Skeletal muscle satellite cell (primary cell): ENCODE measurements around the gene DAND5.
"Not testable (repeated sequence)": the region's sequence is repeated elsewhere in the genome, so short reads cannot be mapped to it uniquely, and the experiment has no call there.

Source experiments
- H3K27me3 ChIP-seq: 2 replicates; pipeline ENCODE4 v1.7.0; 2013; ENCODE audit warnings: low read length; ENCODE audit not compliant: control insufficient read depth, insufficient read depth
- H3K36me3 ChIP-seq: 2 replicates; pipeline ENCODE4 v1.7.0; 2013; ENCODE audit warnings: mild to moderate bottlenecking, control low read depth, low read length; ENCODE audit not compliant: insufficient read depth
- H3K4me1 ChIP-seq: 2 replicates; pipeline ENCODE4 v1.7.0; 2013; ENCODE audit warnings: low read length; ENCODE audit not compliant: control insufficient read depth, insufficient read depth
- H3K4me2 ChIP-seq: 2 replicates; pipeline ENCODE4 v1.7.0; 2013; ENCODE audit warnings: mild to moderate bottlenecking, low read length
- H3K4me3 ChIP-seq: 2 replicates; pipeline ENCODE4 v1.7.0; 2013; ENCODE audit warnings: low read length
- H3K9ac ChIP-seq: 2 replicates; pipeline ENCODE4 v1.7.0; 2013; ENCODE audit warnings: mild to moderate bottlenecking, low read depth, low read length, moderate library complexity
- H3K9me3 ChIP-seq: replicated peaks from 2 replicates; pipeline ENCODE4 v1.7.0; 2013; ENCODE audit warnings: mild to moderate bottlenecking, control low read depth, low read length

Gene DAND5

GRCh38 chr19:12947702-12948611, 21.4 kb upstream of the DAND5 start:
- Histone ChIP-seq H3K36me3 (peaks cover 60% of the 10 kb centered on the region), H3K9me3 (no peaks in the 10 kb centered on the region), H3K4me1 (peaks cover 36% of the 10 kb centered on the region), H3K4me3 (no peak overlapping the region), H3K9ac (no peak overlapping the region), H3K27me3 (no peaks in the 10 kb centered on the region), H3K4me2 (peak overlapping the region; percentile 93)

GRCh38 chr19:12948612-12949362, 20.6 kb upstream of the DAND5 start:
- H3K4me3 ChIP-seq, result no peak overlapping the region
- H3K36me3 ChIP-seq, result peaks cover 56% of the 10 kb centered on the region
- no peak overlapping the region for H3K4me2 ChIP-seq
- no peaks in the 10 kb centered on the region for H3K27me3 ChIP-seq
- no peak overlapping the region for H3K9ac ChIP-seq
- H3K9me3 ChIP-seq, result no peaks in the 10 kb centered on the region
- H3K4me1 ChIP-seq, result peaks cover 38% of the 10 kb centered on the region

- Histone ChIP-seq H3K36me3 (peaks cover 58% of the 10 kb centered on the region), H3K9ac (no peak overlapping the region)
Measured at GRCh38 chr19:12949363-12950283, 19.8 kb upstream of the DAND5 start.

GRCh38 chr19:12952050-12952449, 17.3 kb upstream of the DAND5 start:
- Histone ChIP-seq H3K4me1 (peaks cover 54% of the 10 kb centered on the region), H3K9ac (peak overlapping the region; percentile 83), H3K4me2 (peak overlapping the region; percentile 67), H3K36me3 (peaks cover 58% of the 10 kb centered on the region)
- H3K4me3 ChIP-seq, H3K27me3 ChIP-seq, H3K9me3 ChIP-seq: not testable (repeated sequence)

More at GRCh38 chr19:12949363-12950283, 19.8 kb upstream of the DAND5 start:
- Histone ChIP-seq H3K4me1 (peaks cover 47% of the 10 kb centered on the region), H3K27me3 (no peaks in the 10 kb centered on the region), H3K9me3 (no peaks in the 10 kb centered on the region), H3K4me2 (no peak overlapping the region), H3K4me3 (no peak overlapping the region)

GRCh38 chr19:12952488-12953137, 16.8 kb upstream of the DAND5 start:
- Histone ChIP-seq H3K4me2 (peak overlapping the region; percentile 68), H3K4me1 (peaks cover 51% of the 10 kb centered on the region), H3K9ac (peak overlapping the region; percentile 83), H3K9me3 (no peaks in the 10 kb centered on the region), H3K36me3 (peaks cover 56% of the 10 kb centered on the region), H3K4me3 (peak overlapping the region; percentile 26), H3K27me3 (no peaks in the 10 kb centered on the region)

- Histone ChIP-seq H3K4me3 (peak overlapping the region; percentile 17), H3K36me3 (peaks cover 50% of the 10 kb centered on the region), H3K4me1 (peaks cover 48% of the 10 kb centered on the region), H3K27me3 (no peaks in the 10 kb centered on the region), H3K9me3 (no peaks in the 10 kb centered on the region), H3K9ac (peak overlapping the region; percentile 75), H3K4me2 (peak overlapping the region; percentile 68)
Measured at GRCh38 chr19:12953138-12953798, 16.1 kb upstream of the DAND5 start.

GRCh38 chr19:12953799-12954611, 15.4 kb upstream of the DAND5 start:
- Histone ChIP-seq H3K27me3 (no peaks in the 10 kb centered on the region), H3K9me3 (no peaks in the 10 kb centered on the region), H3K36me3 (peaks cover 42% of the 10 kb centered on the region), H3K4me1 (peaks cover 48% of the 10 kb centered on the region), H3K9ac (peak overlapping the region; percentile 75), H3K4me3 (no peak overlapping the region), H3K4me2 (peak overlapping the region; percentile 53)

- peaks cover 45% of the 10 kb centered on the region for H3K4me1 ChIP-seq
- H3K9ac ChIP-seq, result peak overlapping the region; percentile 75
- no peak overlapping the region for H3K4me3 ChIP-seq
- no peaks in the 10 kb centered on the region for H3K27me3 ChIP-seq
- peaks cover 37% of the 10 kb centered on the region for H3K36me3 ChIP-seq
- no peaks in the 10 kb centered on the region for H3K9me3 ChIP-seq
- peak overlapping the region; percentile 53 for H3K4me2 ChIP-seq
Measured at GRCh38 chr19:12954612-12954962, 14.8 kb upstream of the DAND5 start.

GRCh38 chr19:12955575-12955974, 13.8 kb upstream of the DAND5 start:
- H3K27me3 ChIP-seq, H3K9me3 ChIP-seq: not testable (repeated sequence)
- H3K36me3 ChIP-seq, result peaks cover 30% of the 10 kb centered on the region
- peak overlapping the region; percentile 93 for H3K4me3 ChIP-seq
- peaks cover 45% of the 10 kb centered on the region for H3K4me1 ChIP-seq
- H3K4me2 ChIP-seq, result peak overlapping the region; percentile 97
- peak overlapping the region; percentile 98 for H3K9ac ChIP-seq

- H3K36me3 ChIP-seq, result peaks cover 30% of the 10 kb centered on the region
- H3K4me2 ChIP-seq, result peak overlapping the region; percentile 97
- peak overlapping the region; percentile 93 for H3K4me3 ChIP-seq
- H3K9ac ChIP-seq, result peak overlapping the region; percentile 98
- no peaks in the 10 kb centered on the region for H3K9me3 ChIP-seq
- no peaks in the 10 kb centered on the region for H3K27me3 ChIP-seq
- H3K4me1 ChIP-seq, result peaks cover 45% of the 10 kb centered on the region
Measured at GRCh38 chr19:12955996-12956395, 13.4 kb upstream of the DAND5 start.
